C4-2B (cell line): ENCODE measurements around the gene LRIG2.

Source experiments
- H3K27ac ChIP-seq: fragments of 450-650 bp; 2 replicates; pipeline ENCODE4 v1.5.1; 2017
- ZFX ChIP-seq: fragments of 450-650 bp; IDR thresholded peaks from 2 replicates; pipeline ENCODE4 v1.6.1; 2017
- TF ChIP-seq, protein P1 (sequence below): fragments of 450-650 bp; conservative IDR thresholded peaks from 2 replicates; pipeline ENCODE4 v1.5.1; 2017; ENCODE audit warnings: mild to moderate bottlenecking

LRIG2 gene

DNA sequence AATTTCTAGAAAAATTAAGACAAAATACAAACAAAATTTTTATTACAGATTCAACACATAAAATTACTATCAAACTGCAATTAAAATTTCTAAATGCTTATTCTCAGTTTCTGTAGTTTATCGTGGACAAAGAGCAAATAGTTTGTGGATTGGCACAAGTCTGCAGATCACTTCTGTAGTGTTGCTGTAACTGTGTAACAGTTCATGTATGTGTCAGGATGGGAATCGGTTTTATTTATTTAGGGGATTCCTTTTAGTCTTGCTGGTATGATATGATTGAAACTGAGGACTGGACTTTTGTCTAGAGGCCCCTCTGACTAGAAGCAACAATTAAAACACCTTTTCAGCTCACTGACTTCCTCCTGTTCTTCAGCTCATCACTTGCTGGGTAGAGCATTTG is 60.8 kb downstream of the LRIG2 start:
- TF ChIP-seq ZFX, result no peak
- TF ChIP-seq, protein P1, sequence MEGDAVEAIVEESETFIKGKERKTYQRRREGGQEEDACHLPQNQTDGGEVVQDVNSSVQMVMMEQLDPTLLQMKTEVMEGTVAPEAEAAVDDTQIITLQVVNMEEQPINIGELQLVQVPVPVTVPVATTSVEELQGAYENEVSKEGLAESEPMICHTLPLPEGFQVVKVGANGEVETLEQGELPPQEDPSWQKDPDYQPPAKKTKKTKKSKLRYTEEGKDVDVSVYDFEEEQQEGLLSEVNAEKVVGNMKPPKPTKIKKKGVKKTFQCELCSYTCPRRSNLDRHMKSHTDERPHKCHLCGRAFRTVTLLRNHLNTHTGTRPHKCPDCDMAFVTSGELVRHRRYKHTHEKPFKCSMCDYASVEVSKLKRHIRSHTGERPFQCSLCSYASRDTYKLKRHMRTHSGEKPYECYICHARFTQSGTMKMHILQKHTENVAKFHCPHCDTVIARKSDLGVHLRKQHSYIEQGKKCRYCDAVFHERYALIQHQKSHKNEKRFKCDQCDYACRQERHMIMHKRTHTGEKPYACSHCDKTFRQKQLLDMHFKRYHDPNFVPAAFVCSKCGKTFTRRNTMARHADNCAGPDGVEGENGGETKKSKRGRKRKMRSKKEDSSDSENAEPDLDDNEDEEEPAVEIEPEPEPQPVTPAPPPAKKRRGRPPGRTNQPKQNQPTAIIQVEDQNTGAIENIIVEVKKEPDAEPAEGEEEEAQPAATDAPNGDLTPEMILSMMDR, result no peak

DNA sequence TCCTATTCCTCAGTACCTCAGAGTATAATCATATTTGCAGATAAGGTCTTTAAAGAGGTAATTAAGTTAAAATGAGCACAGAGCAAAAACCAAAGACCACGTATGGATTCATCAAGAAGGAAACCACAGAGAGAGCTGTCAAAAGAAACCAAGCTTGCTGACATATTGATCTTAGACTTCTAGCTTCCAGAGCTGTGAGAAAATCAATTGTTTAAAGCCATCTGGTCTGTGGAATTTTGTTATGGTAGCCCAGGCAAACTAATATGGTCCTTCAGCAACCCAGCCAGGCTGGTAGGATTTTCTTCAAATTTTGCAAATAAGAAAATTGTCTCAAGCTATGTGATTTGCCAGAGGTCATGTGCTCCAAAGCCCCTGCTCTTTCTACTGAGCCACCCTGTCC is 62.5 kb downstream of the LRIG2 start:
- no peak for TF ChIP-seq ZFX
- no peak overlapping the region for H3K27ac ChIP-seq

More for the DNA sequence above, 60.8 kb downstream of the LRIG2 start:
- no peak overlapping the region for H3K27ac ChIP-seq

DNA sequence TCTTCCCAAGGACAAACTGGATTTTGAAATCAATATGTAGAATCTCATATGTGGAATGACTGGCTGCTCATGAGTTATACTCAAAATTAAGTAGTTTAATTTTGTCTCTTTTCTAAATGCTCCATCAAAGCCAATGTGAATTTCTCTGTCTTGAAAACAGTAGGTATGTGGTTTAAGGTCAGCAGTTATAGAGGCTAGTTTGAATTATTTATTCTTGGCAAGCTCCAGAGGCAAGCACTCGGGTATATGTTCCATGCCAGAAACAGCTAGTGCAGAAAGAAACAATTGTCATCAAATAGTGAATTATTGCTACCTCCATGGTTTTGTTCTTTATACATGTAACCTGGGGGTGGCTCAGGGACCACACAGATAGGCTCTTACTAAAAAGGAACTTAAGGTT is 63.5 kb downstream of the LRIG2 start:
- TF ChIP-seq, protein P1, result no peak
- TF ChIP-seq ZFX, result no peak
- no peak overlapping the region for H3K27ac ChIP-seq

DNA sequence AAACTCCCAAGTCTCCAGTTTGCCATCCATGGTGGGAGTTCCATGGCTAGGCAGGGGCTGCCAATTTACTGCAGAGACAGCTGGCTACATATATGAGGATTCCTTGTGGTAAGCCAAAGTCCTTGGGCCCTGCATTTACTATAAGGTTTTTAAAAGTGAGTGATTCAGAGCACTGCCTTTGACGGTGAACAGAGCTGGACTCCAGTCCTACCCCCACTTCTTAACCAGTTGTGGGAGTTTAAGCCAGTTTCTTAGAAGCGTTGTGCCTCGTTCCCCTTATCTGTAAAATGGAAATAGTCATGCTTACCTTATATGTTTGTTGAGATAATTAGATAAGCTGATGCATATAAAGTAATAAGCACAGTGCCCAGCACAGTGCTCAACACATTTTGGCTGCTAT is 64.6 kb downstream of the LRIG2 start:
- TF ChIP-seq, protein P1, result no peak
- no peak for TF ChIP-seq ZFX
- no peak overlapping the region for H3K27ac ChIP-seq

DNA sequence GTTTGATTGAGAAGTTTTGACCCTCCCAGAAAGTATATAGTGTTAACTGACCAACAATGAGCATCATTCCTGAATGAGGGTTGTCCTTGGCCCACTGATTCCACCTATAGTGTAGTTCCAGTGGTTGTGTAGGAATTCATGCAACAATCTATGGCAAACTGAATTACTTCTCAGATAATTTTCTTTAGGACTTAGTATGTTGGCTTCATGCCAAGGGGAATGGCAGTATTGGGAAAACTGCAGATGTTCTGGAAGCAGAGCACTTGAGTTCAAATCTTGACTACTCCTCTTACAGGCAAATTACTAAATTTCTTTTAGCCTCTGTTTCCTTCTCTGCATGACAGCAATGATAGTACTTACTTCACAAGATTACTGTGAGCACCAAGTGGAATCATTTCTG is 65.8 kb downstream of the LRIG2 start:
- no peak overlapping the region for H3K27ac ChIP-seq
- TF ChIP-seq ZFX, result no peak
- TF ChIP-seq, protein P1, result no peak

DNA sequence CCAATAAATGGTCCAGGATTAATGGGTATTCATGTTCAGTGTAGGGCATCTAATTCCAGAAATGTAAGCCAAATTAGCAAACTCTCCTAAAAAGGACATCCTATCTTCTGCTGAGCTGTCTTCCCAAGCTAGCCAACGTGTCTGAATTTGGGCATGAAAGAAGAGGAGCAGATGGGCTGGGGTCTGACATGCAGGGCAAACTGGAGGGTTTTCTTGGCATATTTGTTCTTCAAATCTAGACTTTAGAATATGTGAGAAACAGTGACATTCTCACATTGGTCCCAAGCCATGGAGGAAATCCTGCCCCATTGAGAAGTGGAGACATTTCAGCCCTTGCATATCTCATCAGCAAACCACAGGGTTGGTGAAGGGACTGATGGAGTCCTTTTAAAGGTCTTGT is 67.2 kb downstream of the LRIG2 start:
- TF ChIP-seq, protein P1, result no peak
- no peak for TF ChIP-seq ZFX
- no peak overlapping the region for H3K27ac ChIP-seq

DNA sequence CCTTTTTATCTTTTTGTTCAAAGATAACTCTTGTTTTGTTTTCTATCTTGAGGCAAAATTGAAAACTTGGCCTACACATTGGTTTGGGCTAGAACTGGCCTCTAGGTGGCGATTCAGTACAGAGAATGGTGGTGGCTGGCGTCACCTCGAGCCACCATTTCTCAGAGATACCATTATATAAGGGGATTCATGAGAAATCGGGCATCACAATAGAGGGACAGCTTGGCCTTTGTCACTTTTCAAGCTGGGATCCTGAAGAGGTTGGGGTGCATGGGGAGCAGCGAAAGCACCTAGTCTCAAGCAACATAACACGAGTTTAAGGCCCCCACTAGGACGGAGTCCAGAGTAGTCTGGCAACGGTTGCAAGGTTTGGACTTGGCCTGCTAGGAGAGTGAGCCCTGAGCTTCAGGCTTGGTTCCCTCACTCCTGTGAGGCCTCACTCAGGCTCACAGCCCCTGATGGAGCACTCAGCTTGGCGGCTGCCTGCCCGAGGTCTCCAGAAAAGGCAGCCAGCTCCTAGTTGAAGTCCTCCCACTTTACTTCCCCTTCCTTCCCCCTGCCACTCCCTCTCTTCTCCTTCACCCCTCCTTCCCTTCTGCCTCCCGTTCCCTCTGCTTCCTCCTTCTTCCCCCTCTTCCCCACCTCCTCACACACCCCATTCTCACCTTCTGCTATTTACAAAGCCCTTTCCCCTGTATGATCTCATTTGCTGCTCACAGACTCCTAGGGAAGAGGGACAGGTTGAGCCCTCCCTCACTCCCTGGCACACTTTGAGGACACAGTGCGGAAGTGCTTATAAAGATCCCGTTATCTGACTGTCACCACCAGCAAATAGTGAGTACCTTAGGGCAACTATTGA is 67.8 kb downstream of the LRIG2 start:
- H3K27ac ChIP-seq, result peak overlapping the region; percentile 13; the same call in 1 of the 2 replicates

More for the DNA sequence above, 67.8 kb downstream of the LRIG2 start:
- TF ChIP-seq, protein P1, result peak; percentile 91
- TF ChIP-seq ZFX, result no peak
